ENCODE measurements around the gene TNFRSF1A.

DNA sequence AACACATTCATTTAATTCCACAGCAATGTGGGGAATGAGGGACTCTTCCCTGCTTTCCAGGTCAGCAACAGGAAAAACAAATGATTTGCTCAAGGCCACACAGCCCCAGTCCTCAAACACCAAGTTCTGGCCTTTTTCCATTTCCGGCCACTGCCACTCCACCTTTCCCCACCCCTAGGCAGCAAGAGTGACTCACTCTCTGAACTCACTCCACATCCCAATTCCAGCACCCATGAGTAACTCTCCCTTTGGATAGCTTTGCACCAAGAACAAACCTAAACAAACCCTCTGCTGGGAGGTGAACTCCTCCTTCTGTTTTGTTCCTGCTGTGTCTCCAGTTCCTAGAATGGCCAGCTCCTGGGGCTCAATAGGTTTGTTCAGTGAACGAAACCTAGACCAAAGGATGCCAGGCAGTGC, 61.8 kb downstream of the TNFRSF1A start:
- TF ChIP-seq, protein P1, sequence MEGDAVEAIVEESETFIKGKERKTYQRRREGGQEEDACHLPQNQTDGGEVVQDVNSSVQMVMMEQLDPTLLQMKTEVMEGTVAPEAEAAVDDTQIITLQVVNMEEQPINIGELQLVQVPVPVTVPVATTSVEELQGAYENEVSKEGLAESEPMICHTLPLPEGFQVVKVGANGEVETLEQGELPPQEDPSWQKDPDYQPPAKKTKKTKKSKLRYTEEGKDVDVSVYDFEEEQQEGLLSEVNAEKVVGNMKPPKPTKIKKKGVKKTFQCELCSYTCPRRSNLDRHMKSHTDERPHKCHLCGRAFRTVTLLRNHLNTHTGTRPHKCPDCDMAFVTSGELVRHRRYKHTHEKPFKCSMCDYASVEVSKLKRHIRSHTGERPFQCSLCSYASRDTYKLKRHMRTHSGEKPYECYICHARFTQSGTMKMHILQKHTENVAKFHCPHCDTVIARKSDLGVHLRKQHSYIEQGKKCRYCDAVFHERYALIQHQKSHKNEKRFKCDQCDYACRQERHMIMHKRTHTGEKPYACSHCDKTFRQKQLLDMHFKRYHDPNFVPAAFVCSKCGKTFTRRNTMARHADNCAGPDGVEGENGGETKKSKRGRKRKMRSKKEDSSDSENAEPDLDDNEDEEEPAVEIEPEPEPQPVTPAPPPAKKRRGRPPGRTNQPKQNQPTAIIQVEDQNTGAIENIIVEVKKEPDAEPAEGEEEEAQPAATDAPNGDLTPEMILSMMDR (IDR thresholded peaks at IDR 0.05) = no peak
- TF ChIP-seq POLR2AphosphoS5 (IDR thresholded peaks at IDR 0.05; ENCODE audit: low read depth, low read length) = no peak
- no peak for TF ChIP-seq SIN3A (IDR thresholded peaks at IDR 0.05; ENCODE audit: borderline replicate concordance, insufficient read depth, low read depth, low read length)
- TF ChIP-seq, protein P2, sequence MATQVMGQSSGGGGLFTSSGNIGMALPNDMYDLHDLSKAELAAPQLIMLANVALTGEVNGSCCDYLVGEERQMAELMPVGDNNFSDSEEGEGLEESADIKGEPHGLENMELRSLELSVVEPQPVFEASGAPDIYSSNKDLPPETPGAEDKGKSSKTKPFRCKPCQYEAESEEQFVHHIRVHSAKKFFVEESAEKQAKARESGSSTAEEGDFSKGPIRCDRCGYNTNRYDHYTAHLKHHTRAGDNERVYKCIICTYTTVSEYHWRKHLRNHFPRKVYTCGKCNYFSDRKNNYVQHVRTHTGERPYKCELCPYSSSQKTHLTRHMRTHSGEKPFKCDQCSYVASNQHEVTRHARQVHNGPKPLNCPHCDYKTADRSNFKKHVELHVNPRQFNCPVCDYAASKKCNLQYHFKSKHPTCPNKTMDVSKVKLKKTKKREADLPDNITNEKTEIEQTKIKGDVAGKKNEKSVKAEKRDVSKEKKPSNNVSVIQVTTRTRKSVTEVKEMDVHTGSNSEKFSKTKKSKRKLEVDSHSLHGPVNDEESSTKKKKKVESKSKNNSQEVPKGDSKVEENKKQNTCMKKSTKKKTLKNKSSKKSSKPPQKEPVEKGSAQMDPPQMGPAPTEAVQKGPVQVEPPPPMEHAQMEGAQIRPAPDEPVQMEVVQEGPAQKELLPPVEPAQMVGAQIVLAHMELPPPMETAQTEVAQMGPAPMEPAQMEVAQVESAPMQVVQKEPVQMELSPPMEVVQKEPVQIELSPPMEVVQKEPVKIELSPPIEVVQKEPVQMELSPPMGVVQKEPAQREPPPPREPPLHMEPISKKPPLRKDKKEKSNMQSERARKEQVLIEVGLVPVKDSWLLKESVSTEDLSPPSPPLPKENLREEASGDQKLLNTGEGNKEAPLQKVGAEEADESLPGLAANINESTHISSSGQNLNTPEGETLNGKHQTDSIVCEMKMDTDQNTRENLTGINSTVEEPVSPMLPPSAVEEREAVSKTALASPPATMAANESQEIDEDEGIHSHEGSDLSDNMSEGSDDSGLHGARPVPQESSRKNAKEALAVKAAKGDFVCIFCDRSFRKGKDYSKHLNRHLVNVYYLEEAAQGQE (IDR thresholded peaks at IDR 0.05; ENCODE audit: insufficient read depth in 1 of 2, low read depth in 2 of 2, low read length in 1 of 2) = no peak
- no peak for TF ChIP-seq TCF7L2 (IDR thresholded peaks at IDR 0.05; ENCODE audit: low read depth, low read length)
